H1 (cell line): Measurements from ENCODE around the gene PRMT9. TPM values are rescaled to one million over a fixed set of nuclear protein-coding genes. Genes with fewer than 3 reads are reported as not detected.

ENCODE experiments used
- CHD2 ChIP-seq: IDR thresholded peaks from 2 replicates; pipeline ENCODE4 v1.6.1; 2012; ENCODE audit warnings: low read length, improper control_type of control experiment
- CHD7 ChIP-seq: fragments of 300-600 bp; sonication (generic); IDR thresholded peaks from 2 replicates; pipeline ENCODE4 v1.7.1; 2012; ENCODE audit warnings: low read length, moderate library complexity, mild to moderate bottlenecking, inconsistent platforms; ENCODE audit not compliant: insufficient replicate concordance
- FOSL1 ChIP-seq: IDR thresholded peaks from 2 replicates; pipeline ENCODE4 v1.6.1; 2011; ENCODE audit warnings: mild to moderate bottlenecking, low read depth, low read length, moderate library complexity; ENCODE audit not compliant: insufficient read depth
- GABPA ChIP-seq: IDR thresholded peaks from 2 replicates; pipeline ENCODE4 v1.6.1; 2011; ENCODE audit warnings: mild to moderate bottlenecking, low read length, moderate library complexity, borderline replicate concordance; ENCODE audit not compliant: insufficient read depth
- SP2 ChIP-seq: IDR thresholded peaks from 2 replicates; pipeline ENCODE4 v1.6.1; 2012; ENCODE audit warnings: mild to moderate bottlenecking, low read length, inconsistent platforms
- TEAD4 ChIP-seq: IDR thresholded peaks from 2 replicates; pipeline ENCODE4 v1.6.1; 2012; ENCODE audit warnings: low read depth, low read length, inconsistent platforms, mixed read lengths
- polyA plus RNA-seq, 7 experiments: library from polyadenylated mRNA; depleted of rRNA in 3 of 7; stranded (reverse) in 5 of 7; unstranded in 2 of 7; fragments of >200 nt in 5 of 7; fragments of 200-250 nt in 2 of 7; gene quantifications; 1 replicate in 5 of 7; 2 replicates in 1 of 7; 4 replicates in 1 of 7; pipeline versions ENCODE4 v1.2.1 to v1.2.3, GENCODE V29; 2011 to 2013; ENCODE audit warnings: missing spikeins in 2 of 7, mixed read lengths in 2 of 7
- total RNA-seq: library from RNA; stranded (reverse); fragmentation: NEBNext Ultra II Directional; extraction: Animal tissue kit (Norgen Biotek cat#: 25700); gene quantifications from 2 replicates; pipeline ENCODE4 v1.2.1, GENCODE V29; 2021

Gene PRMT9
- total and polyA plus RNA-seq, 2 of the 8 experiments (the other 6 are each of a cell fraction or from before 2014, with no cell fraction given): 3.8 to 9.6 TPM

- TF ChIP-seq CHD7: no peak
- TF ChIP-seq FOSL1: no peak
- no peak for TF ChIP-seq SP2
- TF ChIP-seq TEAD4: no peak
- TF ChIP-seq CHD2: no peak
- no peak for TF ChIP-seq GABPA
Observed at GRCh38 chr4:147597561-147597960, 86.4 kb downstream of the PRMT9 start (continued).
